ENCODE data around the gene PCSK9. TPM values are rescaled to one million over a fixed set of nuclear protein-coding genes. Genes with fewer than 3 reads are reported as not detected.

The PCSK9 gene
- total RNA-seq, 1 donor from 2014 or later: 6.8 TPM

DNA sequence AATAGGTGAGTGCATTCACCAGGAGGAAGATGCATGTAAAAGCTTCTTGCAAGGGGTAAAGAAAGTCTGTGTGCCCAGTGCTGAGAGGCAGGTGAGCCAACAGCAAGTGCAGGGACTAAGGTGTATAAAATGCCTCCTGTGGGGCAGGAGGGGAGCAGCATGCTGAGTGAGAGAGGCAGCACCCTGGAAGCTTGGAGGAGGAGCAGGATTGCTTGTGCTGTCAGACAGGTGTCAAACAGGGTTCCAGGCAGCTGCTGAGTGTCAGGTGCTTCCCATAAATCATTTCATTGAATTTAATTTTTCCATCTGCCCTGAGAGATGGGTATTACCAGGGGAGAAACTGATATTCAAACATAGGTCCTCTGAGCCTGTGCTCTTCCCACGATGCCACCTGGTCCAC is 26.7 kb upstream of the PCSK9 start:
- no peak overlapping the region for H3K4me3 Mint-ChIP-seq (ENCODE audit: unreplicated experiment)
- TF ChIP-seq, protein P1, sequence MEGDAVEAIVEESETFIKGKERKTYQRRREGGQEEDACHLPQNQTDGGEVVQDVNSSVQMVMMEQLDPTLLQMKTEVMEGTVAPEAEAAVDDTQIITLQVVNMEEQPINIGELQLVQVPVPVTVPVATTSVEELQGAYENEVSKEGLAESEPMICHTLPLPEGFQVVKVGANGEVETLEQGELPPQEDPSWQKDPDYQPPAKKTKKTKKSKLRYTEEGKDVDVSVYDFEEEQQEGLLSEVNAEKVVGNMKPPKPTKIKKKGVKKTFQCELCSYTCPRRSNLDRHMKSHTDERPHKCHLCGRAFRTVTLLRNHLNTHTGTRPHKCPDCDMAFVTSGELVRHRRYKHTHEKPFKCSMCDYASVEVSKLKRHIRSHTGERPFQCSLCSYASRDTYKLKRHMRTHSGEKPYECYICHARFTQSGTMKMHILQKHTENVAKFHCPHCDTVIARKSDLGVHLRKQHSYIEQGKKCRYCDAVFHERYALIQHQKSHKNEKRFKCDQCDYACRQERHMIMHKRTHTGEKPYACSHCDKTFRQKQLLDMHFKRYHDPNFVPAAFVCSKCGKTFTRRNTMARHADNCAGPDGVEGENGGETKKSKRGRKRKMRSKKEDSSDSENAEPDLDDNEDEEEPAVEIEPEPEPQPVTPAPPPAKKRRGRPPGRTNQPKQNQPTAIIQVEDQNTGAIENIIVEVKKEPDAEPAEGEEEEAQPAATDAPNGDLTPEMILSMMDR (IDR thresholded peaks at IDR 0.05; ENCODE audit: unreplicated experiment): no peak
- no peaks in the 10 kb centered on the region for H3K4me1 Mint-ChIP-seq (ENCODE audit: unreplicated experiment)
- no peak overlapping the region for H3K27ac Mint-ChIP-seq (ENCODE audit: unreplicated experiment)
- H3K9me3 Mint-ChIP-seq (ENCODE audit: unreplicated experiment): peaks cover 6% of the 10 kb centered on the region
- DNase-seq (ENCODE audit: low spot score): no peak
- peaks cover 2% of the 10 kb centered on the region for H3K27me3 Mint-ChIP-seq (ENCODE audit: unreplicated experiment)
- peaks cover 4% of the 10 kb centered on the region for H3K36me3 Mint-ChIP-seq (ENCODE audit: low read depth, unreplicated experiment)

DNA sequence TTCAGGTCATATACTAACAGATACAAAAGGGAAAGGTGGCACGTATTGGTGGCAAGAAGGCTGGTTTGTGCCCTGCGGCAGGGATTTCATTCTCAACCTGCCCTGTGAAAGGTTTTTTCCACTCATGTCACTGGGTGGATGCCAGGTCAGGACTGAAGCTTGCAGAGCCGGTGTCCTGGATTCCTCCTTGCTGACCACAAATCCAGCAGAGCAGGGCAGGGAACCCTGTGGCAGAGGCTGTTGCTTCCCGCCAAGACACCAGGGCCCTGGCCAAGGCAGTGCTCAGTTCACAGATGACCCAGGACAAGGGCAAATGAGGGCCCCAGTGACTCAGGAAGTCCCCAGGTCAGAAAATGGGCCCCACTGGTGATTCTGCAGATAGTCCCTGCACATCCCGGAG is 24.2 kb upstream of the PCSK9 start:
- H3K27ac Mint-ChIP-seq (ENCODE audit: unreplicated experiment): no peak overlapping the region
- no peaks in the 10 kb centered on the region for H3K4me1 Mint-ChIP-seq (ENCODE audit: unreplicated experiment)
- no peak for DNase-seq (ENCODE audit: low spot score)
- TF ChIP-seq, protein P1 (IDR thresholded peaks at IDR 0.05; ENCODE audit: unreplicated experiment): no peak
- no peaks in the 10 kb centered on the region for H3K36me3 Mint-ChIP-seq (ENCODE audit: low read depth, unreplicated experiment)
- peaks cover 2% of the 10 kb centered on the region for H3K27me3 Mint-ChIP-seq (ENCODE audit: unreplicated experiment)
- H3K9me3 Mint-ChIP-seq (ENCODE audit: unreplicated experiment): no peaks in the 10 kb centered on the region
- no peak overlapping the region for H3K4me3 Mint-ChIP-seq (ENCODE audit: unreplicated experiment)

DNA sequence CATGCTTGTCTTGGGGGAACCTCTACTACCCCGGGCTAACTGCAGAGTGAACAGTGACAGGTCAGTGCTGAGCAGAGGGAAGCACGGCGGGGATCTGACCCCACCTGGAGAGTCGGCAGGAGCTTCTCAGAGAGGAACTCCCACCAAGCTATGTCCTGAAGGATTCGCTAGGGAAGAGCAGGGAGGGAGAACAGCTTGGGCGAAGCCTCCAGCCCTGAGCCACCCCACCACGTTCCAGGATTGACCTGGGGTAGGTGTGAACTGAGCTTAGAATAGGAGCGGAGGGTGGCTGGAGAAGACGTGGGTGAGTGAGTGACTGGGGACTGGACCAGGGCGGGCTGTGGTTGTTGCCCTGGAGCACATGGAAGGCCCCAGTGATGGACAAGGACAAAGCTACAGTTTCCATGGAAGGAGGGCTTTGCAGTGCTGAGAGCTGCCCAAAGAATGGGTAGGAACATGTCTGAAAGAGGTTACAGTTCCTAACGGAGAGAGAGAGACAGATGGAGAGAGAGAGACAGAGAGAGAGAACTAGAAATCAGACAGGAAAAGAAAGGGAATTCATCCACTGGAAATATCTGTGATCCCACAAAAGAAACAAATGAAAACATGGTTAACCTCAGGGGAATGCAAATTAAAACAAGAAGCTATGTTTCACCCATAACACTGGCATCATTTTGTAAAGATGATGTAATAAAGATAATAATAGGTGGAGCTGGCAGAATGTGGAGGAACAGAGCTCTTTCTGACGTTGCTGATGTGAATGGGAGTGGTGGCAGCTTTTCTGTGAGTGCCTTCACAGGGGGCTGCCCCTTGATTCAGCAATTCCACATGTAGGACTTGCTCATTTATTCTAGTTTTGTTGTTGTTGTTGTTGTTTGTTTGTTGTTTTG is 23.4 kb upstream of the PCSK9 start:
- Mint-ChIP-seq H3K27ac (ENCODE audit: unreplicated experiment) (no peak overlapping the region), H3K36me3 (ENCODE audit: low read depth, unreplicated experiment) (no peaks in the 10 kb centered on the region), H3K9me3 (ENCODE audit: unreplicated experiment) (no peaks in the 10 kb centered on the region), H3K4me1 (ENCODE audit: unreplicated experiment) (no peaks in the 10 kb centered on the region), H3K27me3 (ENCODE audit: unreplicated experiment) (peaks cover 4% of the 10 kb centered on the region), H3K4me3 (ENCODE audit: unreplicated experiment) (no peak overlapping the region)
- DNase-seq (ENCODE audit: low spot score): no peak
- TF ChIP-seq, protein P1 (IDR thresholded peaks at IDR 0.05; ENCODE audit: unreplicated experiment): no peak

DNA sequence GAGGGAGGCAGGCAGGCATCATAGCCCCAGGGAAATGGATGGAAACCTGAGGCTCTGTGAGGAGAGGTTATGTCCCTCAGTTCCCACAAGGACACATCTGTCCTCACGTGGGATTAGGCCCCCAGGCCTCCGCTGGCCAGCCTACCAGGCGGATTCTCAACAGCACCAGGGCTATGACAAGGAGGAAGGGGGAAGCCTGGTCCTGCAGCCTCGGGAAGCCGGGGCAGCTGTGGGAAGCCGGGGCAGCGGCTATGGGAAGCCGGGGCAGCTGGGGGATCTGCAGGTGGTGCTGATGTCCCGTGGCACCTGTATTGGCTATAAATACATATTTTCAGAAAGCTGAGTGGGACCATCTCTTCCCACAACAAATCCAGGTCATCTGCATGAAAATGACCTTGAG is 21.0 kb upstream of the PCSK9 start:
- H3K9me3 Mint-ChIP-seq (ENCODE audit: unreplicated experiment): no peaks in the 10 kb centered on the region
- no peak for DNase-seq (ENCODE audit: low spot score)
- H3K36me3 Mint-ChIP-seq (ENCODE audit: low read depth, unreplicated experiment): no peaks in the 10 kb centered on the region

More for the DNA sequence above, 21.0 kb upstream of the PCSK9 start:
- TF ChIP-seq, protein P1 (IDR thresholded peaks at IDR 0.05; ENCODE audit: unreplicated experiment): no peak
- Mint-ChIP-seq H3K27ac (ENCODE audit: unreplicated experiment) (no peak overlapping the region), H3K27me3 (ENCODE audit: unreplicated experiment) (peaks cover 5% of the 10 kb centered on the region), H3K4me3 (ENCODE audit: unreplicated experiment) (no peak overlapping the region), H3K4me1 (ENCODE audit: unreplicated experiment) (peaks cover 4% of the 10 kb centered on the region)
